Mesothelial cell of epicardium (in vitro differentiated cells): ENCODE results near the gene GP1BA. TPM values are rescaled to one million over a fixed set of nuclear protein-coding genes. Genes with fewer than 3 reads are reported as not detected.

Experiments
- DNase-seq, 2 experiments: peaks; one replicate each; pipeline ENCODE4 v3.0.0; 2021; ENCODE audit warnings: low spot score in 2 of 2; ENCODE audit not compliant: unreplicated experiment in 2 of 2
- H3K27ac Mint-ChIP-seq: 2 replicates; pipeline ENCODE4 v1.8.0; 2021; ENCODE audit warnings: mixed read lengths
- H3K27me3 Mint-ChIP-seq: 2 replicates; pipeline ENCODE4 v1.8.0; 2021; ENCODE audit warnings: low read depth, mixed read lengths
- H3K36me3 Mint-ChIP-seq: 2 replicates; pipeline ENCODE4 v1.8.0; 2021; ENCODE audit warnings: mixed read lengths
- H3K4me1 Mint-ChIP-seq: 2 replicates; pipeline ENCODE4 v1.8.0; 2021; ENCODE audit warnings: mixed read lengths
- H3K4me3 Mint-ChIP-seq: 2 replicates; pipeline ENCODE4 v1.8.0; 2021; ENCODE audit warnings: mild to moderate bottlenecking, moderate library complexity, mixed read lengths
- H3K9me3 Mint-ChIP-seq: 2 replicates; pipeline ENCODE4 v1.8.0; 2021; ENCODE audit warnings: mixed read lengths
- CTCF ChIP-seq: fragments of 200-600 bp; sonication (generic); IDR thresholded peaks from one replicate; pipeline ENCODE4 v1.5.0; 2021; ENCODE audit warnings: antibody characterized with exemption; ENCODE audit not compliant: unreplicated experiment
- total RNA-seq: library from RNA; stranded (reverse); gene quantifications from 3 replicates; pipeline ENCODE4 v1.2.1, GENCODE V29; 2021

The GP1BA gene
- total RNA-seq, 1 donor from 2014 or later: not detected

GRCh38 chr17:4945944-4946280 is 13.8 kb downstream of the GP1BA start:
- Mint-ChIP-seq H3K27me3 (no peaks in the 10 kb centered on the region), H3K27ac (peak overlapping the region; percentile 93), H3K4me3 (peak overlapping the region; percentile 93), H3K9me3 (no peaks in the 10 kb centered on the region), H3K4me1 (peaks cover 42% of the 10 kb centered on the region), H3K36me3 (peaks cover 8% of the 10 kb centered on the region)
- DNase-seq: no peak
- no peak for TF ChIP-seq CTCF

- Mint-ChIP-seq H3K27ac (peak overlapping the region; percentile 93), H3K4me1 (peaks cover 42% of the 10 kb centered on the region), H3K27me3 (no peaks in the 10 kb centered on the region), H3K4me3 (peak overlapping the region; percentile 93), H3K9me3 (no peaks in the 10 kb centered on the region), H3K36me3 (peaks cover 8% of the 10 kb centered on the region)
- no peak for DNase-seq
- no peak for TF ChIP-seq CTCF
Observed at GRCh38 chr17:4946312-4946976, 14.4 kb downstream of the GP1BA start.

- Mint-ChIP-seq H3K4me1 (peaks cover 41% of the 10 kb centered on the region), H3K36me3 (peaks cover 8% of the 10 kb centered on the region), H3K9me3 (no peaks in the 10 kb centered on the region), H3K27me3 (no peaks in the 10 kb centered on the region), H3K27ac (peak overlapping the region; percentile 93), H3K4me3 (peak overlapping the region; percentile 93)
- DNase-seq: no peak
- no peak for TF ChIP-seq CTCF
Observed at GRCh38 chr17:4947010-4947410, 14.9 kb downstream of the GP1BA start.

GRCh38 chr17:4947411-4948165 is 15.5 kb downstream of the GP1BA start:
- Mint-ChIP-seq H3K27me3 (no peaks in the 10 kb centered on the region), H3K36me3 (peaks cover 8% of the 10 kb centered on the region), H3K9me3 (no peaks in the 10 kb centered on the region), H3K4me3 (peak overlapping the region; percentile 93), H3K27ac (peak overlapping the region; percentile 98), H3K4me1 (peaks cover 41% of the 10 kb centered on the region)
- peak; percentile 56 to 71 for DNase-seq
- no peak for TF ChIP-seq CTCF

GRCh38 chr17:4948166-4948930 is 16.3 kb downstream of the GP1BA start, which contains the start of gene PFN1:
Gene PFN1, minus strand, starts transcription at chr17:4948530. Its CDS starts 136 bp downstream, at chr17:4948394.
- Mint-ChIP-seq H3K4me1 (peaks cover 41% of the 10 kb centered on the region), H3K27me3 (no peaks in the 10 kb centered on the region), H3K27ac (peak within 1 kb of the TSS; percentile 99), H3K36me3 (peaks cover 8% of the 10 kb centered on the region), H3K4me3 (peak within 1 kb of the TSS; percentile 93), H3K9me3 (no peaks in the 10 kb centered on the region)
- DNase-seq: peak; percentile 76 to 77
- no peak for TF ChIP-seq CTCF
